ENCODE data around the gene PNMA1. TPM values are rescaled to one million over a fixed set of nuclear protein-coding genes. Genes with fewer than 3 reads are reported as not detected.

The PNMA1 gene
- total and polyA plus RNA-seq, 2 donors (not counting 1 experiment from before 2014, with no cell fraction given) = 9.5 to 31.6 TPM

- peaks cover 17 to 22% of the 10 kb centered on the region in 2 donors for H3K4me1 ChIP-seq (ENCODE audit: control insufficient read depth in 2 of 2, insufficient read depth in 2 of 2, low read length in 2 of 2)
- H3K27me3 ChIP-seq (replicated peaks in 1 of 4; ENCODE audit: control extremely low read depth in 1 of 4, control insufficient read depth in 3 of 4, insufficient read depth in 4 of 4, low read length in 3 of 4) = no peaks in the 10 kb centered on the region
- DNase-seq (no peak), ATAC-seq (ENCODE audit: low read depth) (no peak)
- H3K9ac ChIP-seq (ENCODE audit: low read length) = peak overlapping the region; percentile 84
- H3K27ac ChIP-seq (ENCODE audit: low read length in 2 of 2) = peak overlapping the region; percentile 28 to 81
- peak overlapping the region; percentile 54 to 85 (median 77) for H3K4me3 ChIP-seq (ENCODE audit: control extremely low read depth in 1 of 5, extremely low read depth in 1 of 5, insufficient read depth in 1 of 5, low read depth in 2 of 5, low read length in 4 of 5)
- WGBS (ENCODE audit: insufficient coverage) = 2% methylated on average over 21 of the region's 21 CpGs
- H3K9me3 ChIP-seq (ENCODE audit: control extremely low read depth in 1 of 3, control insufficient read depth in 2 of 3, insufficient read depth in 1 of 3, low read length in 2 of 3) = no peaks in the 10 kb centered on the region
- intact Hi-C loops (cut with micrococcal nuclease) = loop anchor here (1.0 to 5.0 kb wide), 3 partner anchors 39 to 173 kb away; partner anchors contain the start of genes DNAL1 and ZNF410
- ChIA-PET POLR2A (interaction anchor here (0.7 to 1.6 kb wide), 4 partner anchors 30 to 74 kb away, joined by 3 to 6 read pairs (median 4); a partner anchor contains a TSS), CTCF (interaction anchor here (0.5 to 2.0 kb wide), 7 partner anchors 11 to 594 kb away, joined by 3 to 9 read pairs (median 4); no protein-coding TSS in a partner anchor)
- peaks cover 7% of the 10 kb centered on the region for H4K20me1 ChIP-seq (ENCODE audit: control insufficient read depth, insufficient read depth, low read length, poor library complexity, severe bottlenecking)
- H3K36me3 ChIP-seq (replicated peaks in 1 of 2; ENCODE audit: control extremely low read depth in 1 of 2, control insufficient read depth in 1 of 2, extremely low read depth in 1 of 2, insufficient read depth in 2 of 2, low read length in 1 of 2) = peaks cover 0 to 25% of the 10 kb centered on the region in 2 experiments
- peak overlapping the region; percentile 92 for H3K4me3 Mint-ChIP-seq
- H3K4me2 ChIP-seq (replicated peaks; ENCODE audit: low read depth, low read length, poor library complexity, severe bottlenecking) = peak overlapping the region; percentile 87
- no peaks in the 10 kb centered on the region for H3K9me3 Mint-ChIP-seq (ENCODE audit: insufficient read depth)
- peaks cover 22% of the 10 kb centered on the region for H3K79me2 ChIP-seq (ENCODE audit: control insufficient read depth, insufficient read depth, low read length)
- TF ChIP-seq EZH2 (IDR thresholded peaks at IDR 0.05; ENCODE audit: borderline replicate concordance, insufficient read depth, low read depth, low read length, poor library complexity, severe bottlenecking) (no peak), CTCF (IDR thresholded peaks at IDR 0.05) (no peak)
- no peaks in the 10 kb centered on the region for H3K27me3 Mint-ChIP-seq
- H3K27ac Mint-ChIP-seq = peak overlapping the region; percentile 98
- peaks cover 21% of the 10 kb centered on the region for H3K4me1 Mint-ChIP-seq
- H2AFZ ChIP-seq (ENCODE audit: insufficient read depth, low read depth, low read length, poor library complexity, severe bottlenecking) = peak overlapping the region; percentile 73
Measured at GRCh38 chr14:73713206-73713802, 880 bp downstream of the PNMA1 start.
